HepG2 (cell line): ENCODE measurements around the gene ENTPD7. TPM values are rescaled to one million over a fixed set of nuclear protein-coding genes. Genes with fewer than 3 reads are reported as not detected.

Experiments
- AHR ChIP-seq: IDR thresholded peaks from 2 replicates; pipeline ENCODE4 v1.6.1; 2018; ENCODE audit warnings: missing genetic modification reagents, missing compliant biosample characterization
- CBFB ChIP-seq: sonication (generic); formaldehyde crosslinking; IDR thresholded peaks from 2 replicates; pipeline ENCODE4 v1.4.0; 2020; ENCODE audit warnings: missing genetic modification reagents
- ERF ChIP-seq: IDR thresholded peaks from 2 replicates; pipeline ENCODE4 v1.6.1; 2018; ENCODE audit warnings: missing biosample characterization, missing genetic modification reagents
- FOXA3 ChIP-seq: IDR thresholded peaks from 2 replicates; pipeline ENCODE4 v1.6.1; 2016; ENCODE audit warnings: missing genetic modification reagents, missing compliant biosample characterization
- HNF4A ChIP-seq: sonication (generic); formaldehyde crosslinking; IDR thresholded peaks from 2 replicates; pipeline ENCODE4 v1.4.0; 2020; ENCODE audit warnings: missing genetic modification reagents
- ZC3H4 ChIP-seq: sonication (generic); formaldehyde crosslinking; IDR thresholded peaks from 2 replicates; pipeline ENCODE4 v1.4.0; 2020; ENCODE audit warnings: missing genetic modification reagents, borderline replicate concordance
- ZNF121 ChIP-seq: sonication (generic); formaldehyde crosslinking; IDR thresholded peaks from 2 replicates; pipeline ENCODE4 v1.5.0; 2020; ENCODE audit warnings: mild to moderate bottlenecking, missing genetic modification reagents
- ZNF232 ChIP-seq: sonication (generic); formaldehyde crosslinking; IDR thresholded peaks from 2 replicates; pipeline ENCODE4 v1.4.0; 2020; ENCODE audit warnings: missing genetic modification reagents, borderline replicate concordance
- ZNF598 ChIP-seq: sonication (generic); formaldehyde crosslinking; IDR thresholded peaks from 2 replicates; pipeline ENCODE4 v1.5.1; 2020; ENCODE audit warnings: mild to moderate bottlenecking, missing genetic modification reagents, borderline replicate concordance
- ZNF619 ChIP-seq: sonication (generic); formaldehyde crosslinking; IDR thresholded peaks from 2 replicates; pipeline ENCODE4 v1.4.0; 2020; ENCODE audit warnings: mild to moderate bottlenecking, missing genetic modification reagents
- polyA plus RNA-seq, 8 experiments: library from polyadenylated mRNA; depleted of rRNA in 3 of 8; stranded (reverse) in 7 of 8; unstranded in 1 of 8; fragments of >200 nt; fragmentation: Illumina TruSeq in 4 of 8; extraction: Trizol in 4 of 8; gene quantifications; 2 replicates each; pipeline versions ENCODE4 v1.2.1 to v1.2.3, GENCODE V29; 2011 to 2016; ENCODE audit warnings: low read depth in 4 of 8, missing spikeins in 1 of 8, mixed read lengths in 1 of 8; ENCODE audit not compliant: insufficient read depth in 1 of 8
- total RNA-seq, 5 experiments: library from RNA; depleted of rRNA; stranded (reverse); fragments of >200 nt; fragmentation: Illumina TruSeq; extraction: Trizol; gene quantifications; 2 replicates each; pipeline ENCODE4 v1.2.3, GENCODE V29; 2016; ENCODE audit warnings: low read depth in 1 of 5
- TF ChIP-seq, protein P1 (sequence below): sonication (generic); formaldehyde crosslinking; IDR thresholded peaks from 2 replicates; pipeline ENCODE4 v1.5.0; 2020; ENCODE audit warnings: mild to moderate bottlenecking, missing genetic modification reagents, borderline replicate concordance
- TF ChIP-seq, protein P2 (sequence below): sonication (generic); formaldehyde crosslinking; IDR thresholded peaks from 2 replicates; pipeline ENCODE4 v1.4.0; 2020; ENCODE audit warnings: mild to moderate bottlenecking, missing genetic modification reagents
- TF ChIP-seq, protein P3 (sequence below): sonication (generic); formaldehyde crosslinking; IDR thresholded peaks from 2 replicates; pipeline ENCODE4 v1.4.0; 2020; ENCODE audit warnings: missing genetic modification reagents
- TF ChIP-seq, protein P4 (sequence below): sonication (generic); formaldehyde crosslinking; IDR thresholded peaks from 2 replicates; pipeline ENCODE4 v1.4.0; 2020; ENCODE audit warnings: mild to moderate bottlenecking, missing genetic modification reagents, borderline replicate concordance
- TF ChIP-seq, protein P5 (sequence below): sonication (generic); formaldehyde crosslinking; IDR thresholded peaks from 2 replicates; pipeline ENCODE4 v1.8.1; 2023; ENCODE audit warnings: mild to moderate bottlenecking, missing genetic modification reagents

The ENTPD7 gene
- total and polyA plus RNA-seq, 2 of the 13 experiments (the other 11 are each of a cell fraction or from before 2014, with no cell fraction given), result 7.6 to 36.5 TPM

DNA sequence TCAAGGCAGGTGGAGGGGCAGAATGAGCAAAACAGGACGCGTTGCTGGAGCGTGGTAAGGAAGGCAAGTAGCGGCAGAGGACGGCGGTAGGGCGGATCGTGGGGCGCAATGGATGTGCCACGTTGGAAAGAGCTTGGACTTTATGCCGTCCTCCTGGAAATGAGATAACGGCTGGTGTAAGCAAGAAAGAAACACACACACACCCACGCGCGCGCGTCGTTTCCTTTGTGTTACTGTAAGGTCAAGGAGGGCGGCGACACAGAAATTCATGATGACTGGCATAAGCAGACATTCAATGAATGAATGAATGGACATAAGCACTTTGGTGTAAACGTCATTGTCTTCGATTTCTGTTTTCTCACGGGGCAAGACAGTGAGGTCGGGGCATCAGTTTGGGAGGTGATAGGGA is 683 bp upstream of the ENTPD7 start (continued):
- TF ChIP-seq ZNF598 (CRISPR knock-in tag), result no peak
- peak; percentile 6; the same call in 1 of the 2 replicates for TF ChIP-seq HNF4A (CRISPR knock-in tag)
- TF ChIP-seq, protein P1, sequence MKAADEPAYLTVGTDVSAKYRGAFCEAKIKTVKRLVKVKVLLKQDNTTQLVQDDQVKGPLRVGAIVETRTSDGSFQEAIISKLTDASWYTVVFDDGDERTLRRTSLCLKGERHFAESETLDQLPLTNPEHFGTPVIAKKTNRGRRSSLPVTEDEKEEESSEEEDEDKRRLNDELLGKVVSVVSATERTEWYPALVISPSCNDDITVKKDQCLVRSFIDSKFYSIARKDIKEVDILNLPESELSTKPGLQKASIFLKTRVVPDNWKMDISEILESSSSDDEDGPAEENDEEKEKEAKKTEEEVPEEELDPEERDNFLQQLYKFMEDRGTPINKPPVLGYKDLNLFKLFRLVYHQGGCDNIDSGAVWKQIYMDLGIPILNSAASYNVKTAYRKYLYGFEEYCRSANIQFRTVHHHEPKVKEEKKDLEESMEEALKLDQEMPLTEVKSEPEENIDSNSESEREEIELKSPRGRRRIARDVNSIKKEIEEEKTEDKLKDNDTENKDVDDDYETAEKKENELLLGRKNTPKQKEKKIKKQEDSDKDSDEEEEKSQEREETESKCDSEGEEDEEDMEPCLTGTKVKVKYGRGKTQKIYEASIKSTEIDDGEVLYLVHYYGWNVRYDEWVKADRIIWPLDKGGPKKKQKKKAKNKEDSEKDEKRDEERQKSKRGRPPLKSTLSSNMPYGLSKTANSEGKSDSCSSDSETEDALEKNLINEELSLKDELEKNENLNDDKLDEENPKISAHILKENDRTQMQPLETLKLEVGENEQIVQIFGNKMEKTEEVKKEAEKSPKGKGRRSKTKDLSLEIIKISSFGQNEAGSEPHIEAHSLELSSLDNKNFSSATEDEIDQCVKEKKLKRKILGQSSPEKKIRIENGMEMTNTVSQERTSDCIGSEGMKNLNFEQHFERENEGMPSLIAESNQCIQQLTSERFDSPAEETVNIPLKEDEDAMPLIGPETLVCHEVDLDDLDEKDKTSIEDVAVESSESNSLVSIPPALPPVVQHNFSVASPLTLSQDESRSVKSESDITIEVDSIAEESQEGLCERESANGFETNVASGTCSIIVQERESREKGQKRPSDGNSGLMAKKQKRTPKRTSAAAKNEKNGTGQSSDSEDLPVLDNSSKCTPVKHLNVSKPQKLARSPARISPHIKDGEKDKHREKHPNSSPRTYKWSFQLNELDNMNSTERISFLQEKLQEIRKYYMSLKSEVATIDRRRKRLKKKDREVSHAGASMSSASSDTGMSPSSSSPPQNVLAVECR (CRISPR knock-in tag), result no peak
- TF ChIP-seq, protein P2, sequence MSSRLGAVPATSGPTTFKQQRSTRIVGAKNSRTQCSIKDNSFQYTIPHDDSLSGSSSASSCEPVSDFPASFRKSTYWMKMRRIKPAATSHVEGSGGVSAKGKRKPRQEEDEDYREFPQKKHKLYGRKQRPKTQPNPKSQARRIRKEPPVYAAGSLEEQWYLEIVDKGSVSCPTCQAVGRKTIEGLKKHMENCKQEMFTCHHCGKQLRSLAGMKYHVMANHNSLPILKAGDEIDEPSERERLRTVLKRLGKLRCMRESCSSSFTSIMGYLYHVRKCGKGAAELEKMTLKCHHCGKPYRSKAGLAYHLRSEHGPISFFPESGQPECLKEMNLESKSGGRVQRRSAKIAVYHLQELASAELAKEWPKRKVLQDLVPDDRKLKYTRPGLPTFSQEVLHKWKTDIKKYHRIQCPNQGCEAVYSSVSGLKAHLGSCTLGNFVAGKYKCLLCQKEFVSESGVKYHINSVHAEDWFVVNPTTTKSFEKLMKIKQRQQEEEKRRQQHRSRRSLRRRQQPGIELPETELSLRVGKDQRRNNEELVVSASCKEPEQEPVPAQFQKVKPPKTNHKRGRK (CRISPR knock-in tag), result no peak
- TF ChIP-seq AHR (CRISPR knock-in tag), result no peak
- TF ChIP-seq, protein P3, sequence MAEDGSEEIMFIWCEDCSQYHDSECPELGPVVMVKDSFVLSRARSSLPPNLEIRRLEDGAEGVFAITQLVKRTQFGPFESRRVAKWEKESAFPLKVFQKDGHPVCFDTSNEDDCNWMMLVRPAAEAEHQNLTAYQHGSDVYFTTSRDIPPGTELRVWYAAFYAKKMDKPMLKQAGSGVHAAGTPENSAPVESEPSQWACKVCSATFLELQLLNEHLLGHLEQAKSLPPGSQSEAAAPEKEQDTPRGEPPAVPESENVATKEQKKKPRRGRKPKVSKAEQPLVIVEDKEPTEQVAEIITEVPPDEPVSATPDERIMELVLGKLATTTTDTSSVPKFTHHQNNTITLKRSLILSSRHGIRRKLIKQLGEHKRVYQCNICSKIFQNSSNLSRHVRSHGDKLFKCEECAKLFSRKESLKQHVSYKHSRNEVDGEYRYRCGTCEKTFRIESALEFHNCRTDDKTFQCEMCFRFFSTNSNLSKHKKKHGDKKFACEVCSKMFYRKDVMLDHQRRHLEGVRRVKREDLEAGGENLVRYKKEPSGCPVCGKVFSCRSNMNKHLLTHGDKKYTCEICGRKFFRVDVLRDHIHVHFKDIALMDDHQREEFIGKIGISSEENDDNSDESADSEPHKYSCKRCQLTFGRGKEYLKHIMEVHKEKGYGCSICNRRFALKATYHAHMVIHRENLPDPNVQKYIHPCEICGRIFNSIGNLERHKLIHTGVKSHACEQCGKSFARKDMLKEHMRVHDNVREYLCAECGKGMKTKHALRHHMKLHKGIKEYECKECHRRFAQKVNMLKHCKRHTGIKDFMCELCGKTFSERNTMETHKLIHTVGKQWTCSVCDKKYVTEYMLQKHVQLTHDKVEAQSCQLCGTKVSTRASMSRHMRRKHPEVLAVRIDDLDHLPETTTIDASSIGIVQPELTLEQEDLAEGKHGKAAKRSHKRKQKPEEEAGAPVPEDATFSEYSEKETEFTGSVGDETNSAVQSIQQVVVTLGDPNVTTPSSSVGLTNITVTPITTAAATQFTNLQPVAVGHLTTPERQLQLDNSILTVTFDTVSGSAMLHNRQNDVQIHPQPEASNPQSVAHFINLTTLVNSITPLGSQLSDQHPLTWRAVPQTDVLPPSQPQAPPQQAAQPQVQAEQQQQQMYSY (CRISPR knock-in tag), result no peak
- no peak; the same call in 1 of the 2 replicates for TF ChIP-seq FOXA3 (CRISPR knock-in tag)
- peak; percentile 8; the same call in 1 of the 2 replicates for TF ChIP-seq CBFB (CRISPR knock-in tag)
- 0 out of 2 replicates have a peak, but pooled peaks have one; percentile 22 for TF ChIP-seq ZNF619 (CRISPR knock-in tag)
- no peak for TF ChIP-seq ZNF232
- 0 out of 2 replicates have a peak, but pooled peaks have one; percentile 4 for TF ChIP-seq ERF (CRISPR knock-in tag)
- peak; percentile 93 for TF ChIP-seq ZNF121 (CRISPR knock-in tag)
- TF ChIP-seq, protein P4, sequence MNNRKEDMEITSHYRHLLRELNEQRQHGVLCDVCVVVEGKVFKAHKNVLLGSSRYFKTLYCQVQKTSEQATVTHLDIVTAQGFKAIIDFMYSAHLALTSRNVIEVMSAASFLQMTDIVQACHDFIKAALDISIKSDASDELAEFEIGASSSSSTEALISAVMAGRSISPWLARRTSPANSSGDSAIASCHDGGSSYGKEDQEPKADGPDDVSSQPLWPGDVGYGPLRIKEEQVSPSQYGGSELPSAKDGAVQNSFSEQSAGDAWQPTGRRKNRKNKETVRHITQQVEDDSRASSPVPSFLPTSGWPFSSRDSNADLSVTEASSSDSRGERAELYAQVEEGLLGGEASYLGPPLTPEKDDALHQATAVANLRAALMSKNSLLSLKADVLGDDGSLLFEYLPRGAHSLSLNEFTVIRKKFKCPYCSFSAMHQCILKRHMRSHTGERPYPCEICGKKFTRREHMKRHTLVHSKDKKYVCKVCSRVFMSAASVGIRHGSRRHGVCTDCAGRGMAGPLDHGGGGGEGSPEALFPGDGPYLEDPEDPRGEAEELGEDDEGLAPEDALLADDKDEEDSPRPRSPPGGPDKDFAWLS (CRISPR knock-in tag), result no peak
- TF ChIP-seq, protein P5, sequence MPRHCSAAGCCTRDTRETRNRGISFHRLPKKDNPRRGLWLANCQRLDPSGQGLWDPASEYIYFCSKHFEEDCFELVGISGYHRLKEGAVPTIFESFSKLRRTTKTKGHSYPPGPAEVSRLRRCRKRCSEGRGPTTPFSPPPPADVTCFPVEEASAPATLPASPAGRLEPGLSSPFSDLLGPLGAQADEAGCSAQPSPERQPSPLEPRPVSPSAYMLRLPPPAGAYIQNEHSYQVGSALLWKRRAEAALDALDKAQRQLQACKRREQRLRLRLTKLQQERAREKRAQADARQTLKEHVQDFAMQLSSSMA, result no peak
- no peak for TF ChIP-seq ZC3H4
